Measurements from ENCODE around the gene SYNDIG1.

SYNDIG1 gene

DNA sequence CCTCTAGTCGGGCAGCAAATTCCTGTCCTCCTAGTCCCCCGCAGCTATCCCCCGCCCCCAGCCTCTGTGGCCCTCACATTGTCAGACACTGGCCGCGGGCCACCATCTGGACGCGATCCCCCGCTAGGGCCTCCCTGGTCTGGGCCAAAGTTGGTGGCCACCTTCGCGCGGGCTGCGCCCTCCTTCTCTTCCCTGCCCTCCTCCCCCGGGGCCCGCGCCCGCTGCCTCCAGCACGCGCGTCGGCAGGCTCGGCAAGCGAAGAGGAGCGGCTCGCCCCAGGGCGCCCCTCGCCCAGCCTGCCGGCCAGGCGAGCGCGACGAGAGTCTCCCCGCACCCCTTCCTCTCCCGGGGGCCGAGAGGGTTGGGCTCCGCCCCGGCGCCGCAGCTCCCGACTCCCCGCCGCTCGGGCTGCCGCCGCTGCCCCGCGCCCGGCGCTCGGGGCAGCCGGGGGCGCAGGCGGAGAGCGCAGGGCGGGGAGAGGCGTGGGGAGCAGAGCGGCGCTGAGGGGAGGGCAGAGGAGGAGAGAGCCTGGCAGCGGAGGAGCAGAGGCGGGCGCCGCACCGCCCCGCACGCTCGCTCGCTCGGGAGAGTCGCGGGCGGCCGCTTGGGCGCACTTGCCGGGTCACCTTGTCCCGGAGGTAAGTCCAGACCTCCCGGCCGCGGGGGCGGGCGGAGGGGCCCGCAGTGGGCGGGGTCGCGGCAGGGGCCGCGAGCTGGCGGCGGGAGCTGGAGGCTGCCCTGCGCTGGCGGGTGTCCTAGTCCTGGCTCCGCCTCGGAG lies at the start of gene SYNDIG1:
Gene SYNDIG1, plus strand, starts transcription at position 514 of the 778 bp plus-strand sequence. CDS start 73,469 bp downstream, outside the sequence.
- H3K4me1 ChIP-seq (ENCODE audit: control insufficient read depth, insufficient read depth, low read length): peaks cover 3% of the 10 kb centered on the region
- no peaks in the 10 kb centered on the region for H3K9me3 ChIP-seq (ENCODE audit: control insufficient read depth, insufficient read depth, low read length)
- no peaks in the 10 kb centered on the region for H3K36me3 ChIP-seq (ENCODE audit: control insufficient read depth, insufficient read depth, low read length)
- no peak for DNase-seq (ENCODE audit: low read depth, low spot score)
- H3K27ac ChIP-seq (ENCODE audit: low read length): no peak within 1 kb of the TSS
- H3K27me3 ChIP-seq (ENCODE audit: control insufficient read depth, insufficient read depth, low read length): peaks cover 14% of the 10 kb centered on the region; the same call in 1 of the 2 replicates
- WGBS (ENCODE audit: insufficient coverage, insufficient read length): no CpG with 5 or more reads among the region's 91 CpGs
- peak within 1 kb of the TSS; percentile 65; the same call in 1 of the 2 replicates for H3K4me3 ChIP-seq (ENCODE audit: low read length)

DNA sequence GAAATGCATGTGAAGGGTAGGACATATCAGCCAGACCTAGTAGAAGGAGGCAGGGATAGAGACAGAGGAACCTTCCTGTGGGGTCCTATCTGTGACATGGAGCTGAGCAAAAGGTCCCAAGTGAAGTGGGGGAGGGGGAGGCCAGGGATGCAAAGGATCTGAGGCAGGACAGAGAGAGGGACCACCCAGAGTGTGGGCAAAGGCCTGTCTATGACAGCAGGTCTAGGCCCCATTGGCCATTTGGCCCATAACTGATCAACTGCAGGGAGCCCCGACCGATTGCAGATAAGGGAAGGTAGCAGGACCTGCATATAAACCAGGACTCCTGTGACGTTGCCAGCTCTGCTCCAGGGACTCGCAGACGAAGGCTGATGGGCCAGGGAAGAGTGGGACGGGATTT lies 49.6 kb upstream of the SYNDIG1 start:
- no peak for DNase-seq (ENCODE audit: low read depth, low spot score)
- WGBS (ENCODE audit: insufficient coverage, insufficient read length): no CpG with 5 or more reads among the region's 6 CpGs
- no peaks in the 10 kb centered on the region for H3K36me3 ChIP-seq (ENCODE audit: control insufficient read depth, insufficient read depth, low read length)
- peaks cover 2% of the 10 kb centered on the region for H3K9me3 ChIP-seq (ENCODE audit: control insufficient read depth, insufficient read depth, low read length)
- no peak overlapping the region for H3K4me3 ChIP-seq (ENCODE audit: low read length)
- 0 out of 2 replicates have a peak, but pooled peaks cover 2% of the 10 kb centered on the region for H3K4me1 ChIP-seq (ENCODE audit: control insufficient read depth, insufficient read depth, low read length)
- H3K27ac ChIP-seq (ENCODE audit: low read length): no peak overlapping the region
- H3K27me3 ChIP-seq (ENCODE audit: control insufficient read depth, insufficient read depth, low read length): no peaks in the 10 kb centered on the region

DNA sequence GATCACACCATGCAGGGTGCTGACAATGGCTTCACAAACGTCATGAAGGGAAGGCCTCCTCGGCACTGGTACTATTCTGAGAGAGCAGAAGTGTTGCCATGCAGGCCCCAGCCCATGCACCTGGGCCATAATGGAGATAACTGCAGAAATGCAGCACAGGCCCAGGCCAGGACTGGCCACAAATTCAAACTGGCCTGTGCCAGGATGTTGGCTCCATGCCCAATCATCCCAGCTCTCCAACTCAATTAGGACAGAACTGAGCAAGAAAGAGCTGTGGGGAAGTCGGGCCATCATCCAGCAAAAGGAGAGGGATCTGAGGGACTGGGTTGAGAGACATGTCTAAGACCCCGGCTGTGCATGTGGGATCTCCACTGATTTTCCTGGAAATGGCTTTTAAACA lies 48.9 kb upstream of the SYNDIG1 start:
- peaks cover 2% of the 10 kb centered on the region; the same call in 1 of the 2 replicates for H3K9me3 ChIP-seq (ENCODE audit: control insufficient read depth, insufficient read depth, low read length)
- no peak for DNase-seq (ENCODE audit: low read depth, low spot score)
- H3K36me3 ChIP-seq (ENCODE audit: control insufficient read depth, insufficient read depth, low read length): no peaks in the 10 kb centered on the region
- no CpG with 5 or more reads among the region's 4 CpGs for WGBS (ENCODE audit: insufficient coverage, insufficient read length)
- H3K27me3 ChIP-seq (ENCODE audit: control insufficient read depth, insufficient read depth, low read length): no peaks in the 10 kb centered on the region
- no peak overlapping the region for H3K4me3 ChIP-seq (ENCODE audit: low read length)
- H3K27ac ChIP-seq (ENCODE audit: low read length): no peak overlapping the region
- peaks cover 3% of the 10 kb centered on the region; the same call in 1 of the 2 replicates for H3K4me1 ChIP-seq (ENCODE audit: control insufficient read depth, insufficient read depth, low read length)

DNA sequence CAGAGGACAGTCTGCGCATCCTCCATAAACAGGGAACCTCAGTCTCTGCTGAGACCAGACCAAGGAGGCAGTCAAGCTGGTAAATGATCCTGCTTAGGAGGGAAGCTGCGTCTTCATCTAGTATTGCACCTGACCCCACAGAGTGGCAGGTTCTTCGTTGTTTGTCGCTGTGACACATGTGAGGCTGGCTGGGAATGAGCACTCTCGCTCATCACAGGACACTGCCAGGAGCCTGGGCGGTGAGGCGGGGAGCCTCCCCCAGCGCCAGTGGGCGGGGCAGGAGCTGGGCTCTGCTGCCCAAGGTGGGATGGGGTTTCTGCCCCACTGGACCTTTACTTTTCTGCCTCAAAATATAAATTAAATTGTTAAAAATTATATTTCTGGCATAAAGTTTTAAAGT lies 48.4 kb upstream of the SYNDIG1 start:
- no CpG with 5 or more reads among the region's 9 CpGs for WGBS (ENCODE audit: insufficient coverage, insufficient read length)
- Histone ChIP-seq H3K27ac (ENCODE audit: low read length) (no peak overlapping the region), H3K9me3 (ENCODE audit: control insufficient read depth, insufficient read depth, low read length) (peaks cover 2% of the 10 kb centered on the region; the same call in 1 of the 2 replicates), H3K27me3 (ENCODE audit: control insufficient read depth, insufficient read depth, low read length) (no peaks in the 10 kb centered on the region), H3K4me3 (ENCODE audit: low read length) (no peak overlapping the region), H3K36me3 (ENCODE audit: control insufficient read depth, insufficient read depth, low read length) (no peaks in the 10 kb centered on the region), H3K4me1 (ENCODE audit: control insufficient read depth, insufficient read depth, low read length) (peaks cover 3% of the 10 kb centered on the region; the same call in 1 of the 2 replicates)
- no peak for DNase-seq (ENCODE audit: low read depth, low spot score)

DNA sequence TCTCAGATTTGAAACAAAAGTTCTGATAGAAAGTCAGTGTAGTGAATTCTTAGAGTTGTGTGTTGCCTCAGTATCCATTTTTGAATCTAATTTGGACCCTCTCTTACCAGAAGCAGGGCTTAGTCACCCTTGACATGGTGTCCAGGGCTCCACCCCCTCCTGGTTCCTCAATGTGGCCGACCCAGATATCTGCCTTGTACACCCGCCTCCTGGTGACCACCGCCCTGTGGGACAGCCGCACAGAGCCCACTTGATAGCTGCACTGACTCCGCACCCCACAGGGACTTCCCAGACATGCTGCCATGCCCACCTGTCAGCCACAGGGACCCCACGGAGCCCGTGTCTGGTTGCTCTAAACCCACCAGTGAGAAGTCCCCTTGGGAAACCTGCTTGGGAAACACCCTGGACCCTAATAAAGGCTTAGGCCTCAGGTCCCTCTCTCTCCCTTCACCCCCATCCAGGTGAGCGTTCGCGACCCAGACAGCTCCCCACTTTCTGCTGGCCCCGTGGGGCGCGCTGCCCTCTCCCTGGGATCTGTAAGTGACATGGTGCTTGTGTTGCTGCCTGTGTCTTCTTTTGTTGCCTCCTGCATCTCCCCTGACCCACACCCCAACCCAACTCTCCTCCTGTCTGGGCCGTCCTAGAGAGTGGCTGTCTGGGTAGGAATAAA lies 47.2 kb upstream of the SYNDIG1 start:
- Histone ChIP-seq H3K27ac (ENCODE audit: low read length) (no peak overlapping the region), H3K27me3 (ENCODE audit: control insufficient read depth, insufficient read depth, low read length) (no peaks in the 10 kb centered on the region), H3K9me3 (ENCODE audit: control insufficient read depth, insufficient read depth, low read length) (no peaks in the 10 kb centered on the region), H3K4me1 (ENCODE audit: control insufficient read depth, insufficient read depth, low read length) (peaks cover 3% of the 10 kb centered on the region; the same call in 1 of the 2 replicates), H3K36me3 (ENCODE audit: control insufficient read depth, insufficient read depth, low read length) (no peaks in the 10 kb centered on the region), H3K4me3 (ENCODE audit: low read length) (no peak overlapping the region)
- no peak for DNase-seq (ENCODE audit: low read depth, low spot score)
- no CpG with 5 or more reads among the region's 14 CpGs for WGBS (ENCODE audit: insufficient coverage, insufficient read length)

DNA sequence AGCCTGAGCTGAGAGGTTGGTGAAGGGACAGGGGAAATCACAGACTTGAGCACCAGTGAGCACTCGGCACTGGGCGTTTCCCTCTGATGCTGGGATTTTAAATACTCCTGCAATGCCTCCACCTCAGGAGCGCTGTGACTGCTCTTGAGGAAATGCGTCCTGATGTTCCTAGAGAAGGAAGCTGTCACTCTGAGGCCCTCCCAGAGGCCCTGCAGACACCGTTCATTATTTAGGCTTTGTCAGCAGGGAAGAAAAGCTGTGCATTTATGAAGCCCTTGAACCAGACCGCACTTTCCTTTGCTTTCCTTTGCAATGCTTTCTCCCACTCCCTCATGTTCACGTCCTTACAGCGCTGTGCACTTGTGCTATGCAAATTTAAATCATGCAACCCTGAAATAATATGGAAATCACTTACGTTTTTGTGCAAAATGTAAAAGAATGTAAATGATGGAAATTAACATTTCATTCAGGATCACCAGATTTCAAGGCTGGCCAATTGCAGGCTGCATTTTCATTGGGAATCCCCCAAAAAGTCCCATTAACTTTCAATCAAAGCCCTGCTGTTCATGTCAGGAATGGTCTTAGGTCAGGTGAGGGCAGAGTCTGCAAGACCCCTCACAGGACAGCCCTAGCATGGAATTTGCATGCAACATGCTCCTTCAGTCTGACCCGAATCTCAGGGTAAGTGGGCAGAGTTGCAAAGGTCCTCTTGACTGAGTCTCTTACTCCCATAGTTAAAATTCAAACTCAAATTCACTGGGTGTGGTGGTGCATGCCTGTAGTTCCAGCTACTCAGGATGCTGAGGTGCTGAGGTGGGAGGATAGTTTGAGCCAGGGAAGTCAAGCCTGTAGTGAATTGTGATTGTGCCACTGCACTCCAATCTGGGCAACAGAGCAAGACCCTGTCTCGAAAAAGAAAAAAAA lies 45.8 kb upstream of the SYNDIG1 start:
- Histone ChIP-seq H3K36me3 (ENCODE audit: control insufficient read depth, insufficient read depth, low read length) (no peaks in the 10 kb centered on the region), H3K9me3 (ENCODE audit: control insufficient read depth, insufficient read depth, low read length) (no peaks in the 10 kb centered on the region), H3K27ac (ENCODE audit: low read length) (no peak overlapping the region), H3K27me3 (ENCODE audit: control insufficient read depth, insufficient read depth, low read length) (no peaks in the 10 kb centered on the region), H3K4me3 (ENCODE audit: low read length) (no peak overlapping the region), H3K4me1 (ENCODE audit: control insufficient read depth, insufficient read depth, low read length) (peaks cover 3% of the 10 kb centered on the region; the same call in 1 of the 2 replicates)
- no CpG with 5 or more reads among the region's 11 CpGs for WGBS (ENCODE audit: insufficient coverage, insufficient read length)
- DNase-seq (ENCODE audit: low read depth, low spot score): no peak

DNA sequence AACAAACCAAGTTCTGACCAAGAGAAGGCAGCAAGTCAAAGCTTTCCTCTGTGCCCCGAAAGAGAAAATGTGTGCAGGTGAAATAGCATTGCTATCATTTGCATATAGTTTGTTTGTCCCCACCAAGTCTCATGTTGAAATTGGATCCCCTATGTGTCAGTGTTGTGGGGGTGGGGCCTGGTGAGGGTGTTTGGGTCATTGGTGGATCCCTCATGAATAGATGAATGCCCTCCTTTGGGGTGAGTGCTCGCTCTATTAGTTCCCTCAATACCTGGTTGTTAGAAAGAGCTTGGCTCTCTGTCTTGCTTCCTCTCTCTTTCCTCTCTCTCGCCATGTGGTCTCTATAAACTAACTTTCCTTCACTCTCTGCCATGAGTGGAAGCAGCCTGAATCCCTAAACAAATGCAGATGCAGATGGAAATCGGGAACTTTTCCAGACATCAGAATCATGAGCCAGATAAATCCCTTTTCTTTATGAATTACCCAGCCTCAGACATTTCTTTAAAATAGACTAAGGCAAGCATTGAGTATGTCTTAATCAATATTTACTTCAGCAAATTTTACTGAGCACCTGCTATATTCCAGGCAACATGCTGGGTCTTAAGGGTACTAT lies 43.8 kb upstream of the SYNDIG1 start:
- Histone ChIP-seq H3K9me3 (ENCODE audit: control insufficient read depth, insufficient read depth, low read length) (no peaks in the 10 kb centered on the region), H3K36me3 (ENCODE audit: control insufficient read depth, insufficient read depth, low read length) (no peaks in the 10 kb centered on the region), H3K4me1 (ENCODE audit: control insufficient read depth, insufficient read depth, low read length) (peaks cover 3% of the 10 kb centered on the region; the same call in 1 of the 2 replicates), H3K27me3 (ENCODE audit: control insufficient read depth, insufficient read depth, low read length) (no peaks in the 10 kb centered on the region), H3K27ac (ENCODE audit: low read length) (no peak overlapping the region), H3K4me3 (ENCODE audit: low read length) (no peak overlapping the region)
- DNase-seq (ENCODE audit: low read depth, low spot score): no peak
- no CpG with 5 or more reads among the region's 4 CpGs for WGBS (ENCODE audit: insufficient coverage, insufficient read length)

DNA sequence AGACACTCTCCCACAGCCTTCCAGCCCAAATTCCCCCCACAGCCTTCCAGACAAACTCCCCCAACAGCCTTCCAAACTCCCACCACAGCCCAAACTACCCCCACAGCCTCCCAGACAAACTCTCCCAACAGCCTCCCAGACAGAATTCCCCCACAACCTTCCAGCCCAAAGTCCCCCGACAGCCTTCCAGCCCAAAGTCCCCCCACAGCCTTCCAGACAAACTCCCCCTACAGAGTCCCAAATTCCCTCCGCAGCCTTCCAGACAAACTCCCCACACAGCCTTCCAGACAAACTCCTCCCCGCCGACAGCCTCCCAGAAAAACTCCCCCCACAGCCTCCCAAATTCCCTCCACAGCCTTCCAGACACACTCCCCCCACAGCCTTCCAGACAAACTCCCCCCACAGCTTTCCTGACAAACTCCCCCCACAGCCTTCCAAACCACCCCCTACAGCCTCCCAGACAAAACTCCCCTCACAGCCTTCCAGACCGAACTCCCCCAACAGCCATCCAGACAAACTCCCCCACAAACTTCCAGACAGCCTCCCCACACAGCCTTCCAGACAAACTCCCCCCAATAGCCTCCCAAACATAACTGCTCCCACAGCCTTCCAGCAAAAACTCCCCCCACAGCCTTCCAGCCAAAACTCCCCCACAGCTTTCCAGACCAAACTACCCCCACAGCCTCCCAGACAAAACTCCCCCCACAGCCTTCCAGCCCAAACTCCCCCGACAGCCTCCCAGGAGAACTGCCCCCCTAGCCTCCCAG lies 38.0 kb upstream of the SYNDIG1 start:
- H3K4me3 ChIP-seq (ENCODE audit: low read length): no peak overlapping the region
- H3K27ac ChIP-seq (ENCODE audit: low read length): no peak overlapping the region
- H3K4me1 ChIP-seq (ENCODE audit: control insufficient read depth, insufficient read depth, low read length): no peaks in the 10 kb centered on the region; the same call in 1 of the 2 replicates
- no peak for DNase-seq (ENCODE audit: low read depth, low spot score)
- no CpG with 5 or more reads among the region's 6 CpGs for WGBS (ENCODE audit: insufficient coverage, insufficient read length)
- no peaks in the 10 kb centered on the region for H3K9me3 ChIP-seq (ENCODE audit: control insufficient read depth, insufficient read depth, low read length)
- no peaks in the 10 kb centered on the region for H3K27me3 ChIP-seq (ENCODE audit: control insufficient read depth, insufficient read depth, low read length)
- H3K36me3 ChIP-seq (ENCODE audit: control insufficient read depth, insufficient read depth, low read length): no peaks in the 10 kb centered on the region

DNA sequence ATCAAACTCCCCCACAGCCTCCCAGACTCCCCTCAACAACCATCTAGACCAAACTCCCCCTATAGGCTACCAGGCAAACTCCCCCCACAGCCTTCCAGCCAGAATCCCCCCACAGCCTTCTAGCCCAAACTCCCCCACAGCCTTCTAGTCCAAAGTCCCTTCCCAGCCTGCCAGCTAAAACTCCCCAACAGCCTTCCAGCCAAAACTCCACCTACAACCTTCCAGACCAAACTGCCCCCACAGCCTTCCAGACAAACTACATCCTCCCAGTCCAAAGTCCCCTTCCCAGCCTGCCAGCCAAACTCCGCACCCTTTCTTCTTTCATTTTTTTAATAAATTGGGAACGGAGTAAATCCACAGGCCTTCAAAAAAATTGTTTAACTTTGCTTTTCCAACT lies 37.4 kb upstream of the SYNDIG1 start:
- H3K27me3 ChIP-seq (ENCODE audit: control insufficient read depth, insufficient read depth, low read length): no peaks in the 10 kb centered on the region
- no peak for DNase-seq (ENCODE audit: low read depth, low spot score)
- no peaks in the 10 kb centered on the region for H3K9me3 ChIP-seq (ENCODE audit: control insufficient read depth, insufficient read depth, low read length)
- no CpG with 5 or more reads among the region's 2 CpGs for WGBS (ENCODE audit: insufficient coverage, insufficient read length)
- no peaks in the 10 kb centered on the region; the same call in 1 of the 2 replicates for H3K4me1 ChIP-seq (ENCODE audit: control insufficient read depth, insufficient read depth, low read length)
- H3K27ac ChIP-seq (ENCODE audit: low read length): no peak overlapping the region
- no peak overlapping the region for H3K4me3 ChIP-seq (ENCODE audit: low read length)
- H3K36me3 ChIP-seq (ENCODE audit: control insufficient read depth, insufficient read depth, low read length): no peaks in the 10 kb centered on the region

All from iPS DF 6.9 (cell line).